Measurements from ENCODE around the gene CEP78.

The CEP78 gene, protein sequence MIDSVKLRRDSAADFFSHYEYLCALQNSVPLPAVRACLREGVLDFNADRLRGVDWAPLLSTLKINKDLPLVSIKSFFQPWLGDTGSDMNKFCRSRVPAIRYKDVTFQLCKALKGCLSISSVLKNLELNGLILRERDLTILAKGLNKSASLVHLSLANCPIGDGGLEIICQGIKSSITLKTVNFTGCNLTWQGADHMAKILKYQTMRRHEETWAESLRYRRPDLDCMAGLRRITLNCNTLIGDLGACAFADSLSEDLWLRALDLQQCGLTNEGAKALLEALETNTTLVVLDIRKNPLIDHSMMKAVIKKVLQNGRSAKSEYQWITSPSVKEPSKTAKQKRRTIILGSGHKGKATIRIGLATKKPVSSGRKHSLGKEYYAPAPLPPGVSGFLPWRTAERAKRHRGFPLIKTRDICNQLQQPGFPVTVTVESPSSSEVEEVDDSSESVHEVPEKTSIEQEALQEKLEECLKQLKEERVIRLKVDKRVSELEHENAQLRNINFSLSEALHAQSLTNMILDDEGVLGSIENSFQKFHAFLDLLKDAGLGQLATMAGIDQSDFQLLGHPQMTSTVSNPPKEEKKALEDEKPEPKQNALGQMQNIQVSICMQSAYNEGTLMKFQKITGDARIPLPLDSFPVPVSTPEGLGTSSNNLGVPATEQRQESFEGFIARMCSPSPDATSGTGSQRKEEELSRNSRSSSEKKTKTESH

GRCh38 chr9:78235762-78236550 is at the start of gene CEP78:
Gene CEP78 (plus strand): TSS chr9:78236075. CDS start chr9:78236351, 276 bp downstream.
- peak within 1 kb of the TSS; percentile 70 for H3K4me3 ChIP-seq (ENCODE audit: low read depth, low read length)
- TF ChIP-seq, protein P1, sequence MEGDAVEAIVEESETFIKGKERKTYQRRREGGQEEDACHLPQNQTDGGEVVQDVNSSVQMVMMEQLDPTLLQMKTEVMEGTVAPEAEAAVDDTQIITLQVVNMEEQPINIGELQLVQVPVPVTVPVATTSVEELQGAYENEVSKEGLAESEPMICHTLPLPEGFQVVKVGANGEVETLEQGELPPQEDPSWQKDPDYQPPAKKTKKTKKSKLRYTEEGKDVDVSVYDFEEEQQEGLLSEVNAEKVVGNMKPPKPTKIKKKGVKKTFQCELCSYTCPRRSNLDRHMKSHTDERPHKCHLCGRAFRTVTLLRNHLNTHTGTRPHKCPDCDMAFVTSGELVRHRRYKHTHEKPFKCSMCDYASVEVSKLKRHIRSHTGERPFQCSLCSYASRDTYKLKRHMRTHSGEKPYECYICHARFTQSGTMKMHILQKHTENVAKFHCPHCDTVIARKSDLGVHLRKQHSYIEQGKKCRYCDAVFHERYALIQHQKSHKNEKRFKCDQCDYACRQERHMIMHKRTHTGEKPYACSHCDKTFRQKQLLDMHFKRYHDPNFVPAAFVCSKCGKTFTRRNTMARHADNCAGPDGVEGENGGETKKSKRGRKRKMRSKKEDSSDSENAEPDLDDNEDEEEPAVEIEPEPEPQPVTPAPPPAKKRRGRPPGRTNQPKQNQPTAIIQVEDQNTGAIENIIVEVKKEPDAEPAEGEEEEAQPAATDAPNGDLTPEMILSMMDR (conservative IDR thresholded peaks at IDR 0.05; ENCODE audit: low read depth, low read length) = no peak
- DNase-seq (ENCODE audit: low read depth) = peak; percentile 96

DNA sequence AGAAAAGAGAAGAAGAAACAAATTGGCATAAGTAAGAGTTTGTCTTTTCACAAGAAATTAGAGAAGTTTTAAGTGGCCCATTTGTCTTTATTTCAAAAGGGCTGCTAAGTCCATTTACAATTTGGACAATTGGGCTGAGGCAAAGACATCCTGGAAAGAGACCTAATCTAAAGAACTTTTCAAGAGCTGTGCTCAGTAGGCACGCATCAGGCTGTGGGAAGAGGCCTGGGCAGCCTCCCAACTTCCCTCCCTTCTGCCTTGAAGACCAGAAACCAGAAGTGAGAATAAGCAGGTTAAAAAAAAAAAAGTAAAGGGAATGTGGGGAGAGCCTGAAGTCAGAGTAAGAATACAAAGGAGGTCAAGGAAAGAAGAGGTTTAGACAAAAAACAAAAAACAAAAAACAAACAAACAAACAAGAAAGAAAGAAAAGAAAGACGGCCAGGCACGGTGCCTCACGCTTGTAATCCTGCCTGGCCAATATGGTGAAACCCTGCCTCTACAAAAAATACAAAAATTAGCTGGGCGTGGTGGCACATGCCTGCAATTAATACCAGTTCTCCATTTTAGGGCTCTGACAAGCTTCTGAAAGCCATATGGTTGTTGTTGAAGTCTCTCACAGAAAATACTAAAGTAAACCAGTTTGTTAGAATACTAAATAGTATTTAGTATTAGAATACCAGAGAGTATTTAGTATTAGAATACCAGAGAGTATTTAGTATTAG is 48.0 kb upstream of the CEP78 start:
- TF ChIP-seq, protein P1 (conservative IDR thresholded peaks at IDR 0.05; ENCODE audit: low read depth, low read length) = no peak
- DNase-seq (ENCODE audit: low read depth) = peak; percentile 22
- no peak overlapping the region for H3K4me3 ChIP-seq (ENCODE audit: low read depth, low read length)

DNA sequence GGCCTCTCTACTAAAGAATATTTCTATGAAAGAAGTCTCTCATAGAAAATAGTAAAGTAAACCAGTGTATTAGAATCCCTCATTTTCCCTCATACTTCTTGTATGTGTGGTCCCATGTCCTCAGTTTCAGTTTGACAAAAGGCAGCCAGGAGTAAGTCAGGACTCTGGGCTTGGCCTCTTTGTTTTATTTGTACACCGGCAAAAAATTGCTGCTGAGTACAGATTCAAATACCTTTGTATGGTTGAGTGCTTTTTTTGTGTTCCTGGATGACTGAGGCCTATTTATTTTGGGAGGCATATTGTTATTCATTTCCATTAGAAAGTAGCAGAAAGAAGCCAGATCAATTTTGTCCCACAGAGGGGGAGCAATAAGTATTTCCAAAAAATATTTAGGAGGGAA is 47.3 kb upstream of the CEP78 start:
- no peak overlapping the region for H3K4me3 ChIP-seq (ENCODE audit: low read depth, low read length)
- TF ChIP-seq, protein P1 (conservative IDR thresholded peaks at IDR 0.05; ENCODE audit: low read depth, low read length) = no peak
- no peak for DNase-seq (ENCODE audit: low read depth)

DNA sequence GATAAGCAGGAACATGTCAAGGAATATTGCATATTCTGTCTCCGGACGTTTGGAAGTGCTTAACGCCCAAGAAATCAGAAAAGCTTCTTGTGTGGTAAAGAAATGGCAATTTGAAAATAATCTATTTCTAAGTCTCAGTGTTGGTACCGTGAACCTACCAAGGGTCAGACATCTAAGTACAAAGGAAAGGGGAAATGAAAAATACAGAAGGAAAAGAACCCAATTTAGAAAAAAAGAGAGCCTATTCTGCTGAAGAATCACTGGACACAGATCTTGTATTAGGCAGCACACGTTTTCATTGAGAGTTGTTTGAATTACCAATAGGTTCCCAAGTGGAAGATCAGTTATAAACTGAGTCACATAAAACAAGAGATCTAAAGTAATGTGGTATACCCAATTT is 46.9 kb upstream of the CEP78 start:
- H3K4me3 ChIP-seq (ENCODE audit: low read depth, low read length) = no peak overlapping the region
- no peak for DNase-seq (ENCODE audit: low read depth)
- TF ChIP-seq, protein P1 (conservative IDR thresholded peaks at IDR 0.05; ENCODE audit: low read depth, low read length) = no peak

- H3K4me3 ChIP-seq (ENCODE audit: low read depth, low read length) = no peak overlapping the region
- DNase-seq (ENCODE audit: low read depth) = peak; percentile 72
- TF ChIP-seq, protein P1 (conservative IDR thresholded peaks at IDR 0.05; ENCODE audit: low read depth, low read length) = no peak
Measured at GRCh38 chr9:78189461-78189860, 46.4 kb upstream of the CEP78 start.

- TF ChIP-seq, protein P1 (conservative IDR thresholded peaks at IDR 0.05; ENCODE audit: low read depth, low read length) = no peak
- no peak for DNase-seq (ENCODE audit: low read depth)
Measured at GRCh38 chr9:78191931-78192330, 43.9 kb upstream of the CEP78 start.

More at GRCh38 chr9:78191931-78192330, 43.9 kb upstream of the CEP78 start:
- H3K4me3 ChIP-seq (ENCODE audit: low read depth, low read length) = no peak overlapping the region

All from choroid plexus epithelial cell (primary cell).